AG09319 (cell line): ENCODE measurements around the gene RHBG.
"Not testable (repeated sequence)": the region's sequence is repeated elsewhere in the genome, so short reads cannot be mapped to it uniquely, and the experiment has no call there.

Experiments
- DNase-seq: peaks from one replicate; pipeline ENCODE4 v3.0.0-alpha.2; 2010; ENCODE audit warnings: low read depth; ENCODE audit errors: extremely low read depth
- TF ChIP-seq, protein P1 (sequence below): IDR thresholded peaks from 2 replicates; pipeline ENCODE4 v1.5.1; 2011; ENCODE audit warnings: low read depth, mild to moderate bottlenecking, inconsistent platforms, low read length, moderate library complexity

RHBG gene, protein sequence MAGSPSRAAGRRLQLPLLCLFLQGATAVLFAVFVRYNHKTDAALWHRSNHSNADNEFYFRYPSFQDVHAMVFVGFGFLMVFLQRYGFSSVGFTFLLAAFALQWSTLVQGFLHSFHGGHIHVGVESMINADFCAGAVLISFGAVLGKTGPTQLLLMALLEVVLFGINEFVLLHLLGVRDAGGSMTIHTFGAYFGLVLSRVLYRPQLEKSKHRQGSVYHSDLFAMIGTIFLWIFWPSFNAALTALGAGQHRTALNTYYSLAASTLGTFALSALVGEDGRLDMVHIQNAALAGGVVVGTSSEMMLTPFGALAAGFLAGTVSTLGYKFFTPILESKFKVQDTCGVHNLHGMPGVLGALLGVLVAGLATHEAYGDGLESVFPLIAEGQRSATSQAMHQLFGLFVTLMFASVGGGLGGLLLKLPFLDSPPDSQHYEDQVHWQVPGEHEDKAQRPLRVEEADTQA

DNA sequence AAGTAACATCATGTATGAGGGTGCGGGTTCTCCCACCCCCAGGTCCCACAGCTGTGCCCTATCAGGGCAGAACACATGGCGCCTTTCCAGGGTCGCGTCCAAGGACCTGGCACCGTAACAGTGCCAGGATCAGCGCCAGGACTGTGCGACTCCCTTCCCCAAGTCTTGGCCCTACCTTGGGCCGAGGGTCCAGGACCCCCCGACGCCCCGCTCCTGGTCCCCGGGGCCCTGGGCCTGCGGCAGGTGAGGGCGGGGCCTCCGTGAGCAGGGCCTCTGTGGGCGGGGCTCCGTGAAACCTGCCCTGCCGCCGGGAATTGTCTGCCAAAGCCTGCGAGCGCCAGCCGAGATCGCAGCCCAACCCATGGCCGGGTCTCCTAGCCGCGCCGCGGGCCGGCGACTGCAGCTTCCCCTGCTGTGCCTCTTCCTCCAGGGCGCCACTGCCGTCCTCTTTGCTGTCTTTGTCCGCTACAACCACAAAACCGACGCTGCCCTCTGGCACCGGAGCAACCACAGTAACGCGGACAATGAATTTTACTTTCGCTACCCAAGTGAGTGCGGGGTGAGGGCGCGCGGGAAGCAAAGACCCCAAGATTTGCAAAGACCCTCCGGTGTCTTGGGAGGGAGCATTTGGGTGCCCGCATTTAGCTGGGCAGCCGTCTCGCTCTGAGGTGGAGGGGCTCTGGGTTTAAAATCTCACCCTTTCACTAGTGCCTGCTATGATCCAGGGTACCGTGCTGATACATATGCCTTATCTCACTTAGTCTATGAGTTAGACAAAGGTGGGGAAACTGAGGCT is at the start of gene RHBG:
Gene RHBG (plus strand): TSS at position 323 of the 796 bp plus-strand sequence. CDS start 39 bp downstream, at position 362.
- no peak for DNase-seq
- TF ChIP-seq, protein P1, sequence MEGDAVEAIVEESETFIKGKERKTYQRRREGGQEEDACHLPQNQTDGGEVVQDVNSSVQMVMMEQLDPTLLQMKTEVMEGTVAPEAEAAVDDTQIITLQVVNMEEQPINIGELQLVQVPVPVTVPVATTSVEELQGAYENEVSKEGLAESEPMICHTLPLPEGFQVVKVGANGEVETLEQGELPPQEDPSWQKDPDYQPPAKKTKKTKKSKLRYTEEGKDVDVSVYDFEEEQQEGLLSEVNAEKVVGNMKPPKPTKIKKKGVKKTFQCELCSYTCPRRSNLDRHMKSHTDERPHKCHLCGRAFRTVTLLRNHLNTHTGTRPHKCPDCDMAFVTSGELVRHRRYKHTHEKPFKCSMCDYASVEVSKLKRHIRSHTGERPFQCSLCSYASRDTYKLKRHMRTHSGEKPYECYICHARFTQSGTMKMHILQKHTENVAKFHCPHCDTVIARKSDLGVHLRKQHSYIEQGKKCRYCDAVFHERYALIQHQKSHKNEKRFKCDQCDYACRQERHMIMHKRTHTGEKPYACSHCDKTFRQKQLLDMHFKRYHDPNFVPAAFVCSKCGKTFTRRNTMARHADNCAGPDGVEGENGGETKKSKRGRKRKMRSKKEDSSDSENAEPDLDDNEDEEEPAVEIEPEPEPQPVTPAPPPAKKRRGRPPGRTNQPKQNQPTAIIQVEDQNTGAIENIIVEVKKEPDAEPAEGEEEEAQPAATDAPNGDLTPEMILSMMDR, result no peak

DNA sequence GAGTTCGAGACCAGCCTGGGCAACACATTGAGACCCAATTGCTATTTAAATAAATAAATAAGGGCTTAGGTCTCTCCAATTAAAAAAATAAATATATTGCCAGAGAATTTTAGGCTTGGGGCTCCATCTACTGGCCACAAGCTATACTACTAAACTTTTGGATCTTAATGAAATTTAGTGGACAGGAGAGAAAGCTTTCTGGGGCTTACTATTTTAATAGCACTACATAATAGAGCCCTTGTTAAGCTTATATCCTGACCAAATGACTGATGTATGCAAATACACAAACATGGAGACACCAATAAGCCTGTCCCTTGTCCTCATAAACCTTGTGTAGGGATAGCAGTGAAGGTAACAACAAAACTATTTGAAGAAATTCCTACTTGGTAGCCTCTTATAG is 49.3 kb upstream of the RHBG start:
- TF ChIP-seq, protein P1, result peak; percentile 59

DNA sequence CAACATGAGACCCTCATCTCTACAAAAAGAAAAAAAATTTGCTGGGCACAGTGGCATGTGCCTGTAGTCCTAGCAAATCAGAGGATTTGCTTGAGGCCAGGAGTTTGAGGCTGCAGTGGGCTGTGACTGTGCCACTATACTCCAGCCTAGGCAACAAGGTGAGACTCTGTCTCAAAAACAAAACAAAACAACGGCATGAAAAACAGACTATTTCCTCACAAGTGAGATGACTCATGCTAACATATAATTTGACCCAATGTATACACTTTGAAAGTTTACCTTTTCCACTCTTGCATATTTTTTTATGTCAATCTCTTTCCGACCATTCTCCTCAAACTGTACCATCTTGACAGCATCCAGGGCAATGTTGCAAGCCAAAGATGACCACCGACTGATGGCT is 48.5 kb upstream of the RHBG start:
- no peak for DNase-seq
- TF ChIP-seq, protein P1, result no peak

More for the DNA sequence above, 49.3 kb upstream of the RHBG start:
- DNase-seq, result no peak

DNA sequence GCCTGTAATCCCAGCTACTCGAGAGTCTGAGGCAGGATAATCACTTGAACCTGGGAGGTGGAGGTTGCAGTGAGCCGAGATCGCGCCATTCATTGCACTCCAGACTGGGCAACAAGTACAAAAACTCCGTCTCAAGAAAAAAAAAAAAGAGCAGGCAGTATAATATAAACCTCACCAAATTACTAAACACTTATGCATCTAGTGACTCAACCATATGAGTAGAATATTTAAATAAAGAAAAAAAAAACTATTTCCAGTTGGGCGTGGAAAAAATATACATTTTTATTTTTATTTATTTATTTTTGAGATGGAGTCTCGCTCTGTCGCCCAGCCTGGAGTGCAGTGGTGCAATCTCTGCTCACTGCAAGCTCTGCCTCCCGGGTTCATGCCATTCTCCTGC is 45.8 kb upstream of the RHBG start:
- DNase-seq, result not testable (repeated sequence)

DNA sequence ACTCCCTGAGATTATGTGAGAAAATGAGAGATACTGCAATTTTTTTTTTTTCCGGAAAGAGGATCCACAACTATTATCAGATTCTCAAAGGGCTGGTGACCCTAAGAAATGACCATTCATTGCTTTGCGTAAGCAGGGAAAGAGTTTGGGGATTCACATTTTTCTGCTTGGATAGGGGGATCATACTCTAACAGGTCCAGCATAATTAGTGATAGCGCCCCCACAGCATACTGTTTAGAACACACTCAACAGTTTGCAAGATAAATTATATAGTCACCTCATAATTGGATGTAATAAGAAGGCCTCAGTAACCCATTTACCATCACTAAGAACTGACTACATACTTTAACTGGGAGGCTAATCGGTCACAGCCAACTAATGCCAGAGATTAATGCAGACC is 32.8 kb upstream of the RHBG start:
- no peak for DNase-seq
- TF ChIP-seq, protein P1, result no peak

DNA sequence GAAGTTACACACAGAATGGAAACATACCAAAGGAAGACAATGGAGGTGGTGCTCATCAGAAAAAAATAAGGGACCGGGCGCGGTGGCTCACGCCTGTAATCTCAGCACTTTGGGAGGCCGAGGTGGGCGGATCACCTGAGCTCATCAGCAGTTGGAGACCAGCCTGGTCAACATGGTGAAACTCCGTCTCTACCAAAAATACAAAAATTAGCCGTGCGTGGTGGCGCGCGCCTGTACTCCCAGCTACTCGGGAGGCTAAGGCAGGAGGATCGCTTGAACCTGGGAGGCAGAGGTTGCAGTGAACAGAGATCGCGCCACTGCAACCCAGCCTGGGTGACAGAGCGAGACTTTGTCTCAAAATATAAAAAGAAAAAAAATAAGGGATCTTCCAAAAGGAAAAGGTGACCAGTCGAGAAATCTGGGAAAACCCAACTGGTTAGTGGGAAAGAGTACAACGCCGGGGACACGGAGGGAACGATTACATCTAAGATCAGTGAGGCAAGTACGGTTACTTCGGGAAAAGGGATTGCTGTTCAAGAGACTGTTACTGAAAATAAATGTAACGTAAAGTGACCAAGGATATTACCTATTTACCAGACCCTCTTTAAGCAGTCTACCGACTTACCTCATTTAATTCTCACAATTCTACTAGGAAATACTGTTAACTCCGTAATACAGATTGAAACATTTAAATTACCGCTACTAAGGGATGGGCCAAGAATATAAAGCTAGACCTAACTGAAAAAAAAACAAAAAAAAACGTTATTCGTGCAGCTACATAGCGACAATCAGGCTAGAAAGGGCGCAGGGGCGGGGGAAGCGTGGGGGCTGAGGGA is 31.7 kb upstream of the RHBG start:
- TF ChIP-seq, protein P1, result no peak
- DNase-seq, result no peak

DNA sequence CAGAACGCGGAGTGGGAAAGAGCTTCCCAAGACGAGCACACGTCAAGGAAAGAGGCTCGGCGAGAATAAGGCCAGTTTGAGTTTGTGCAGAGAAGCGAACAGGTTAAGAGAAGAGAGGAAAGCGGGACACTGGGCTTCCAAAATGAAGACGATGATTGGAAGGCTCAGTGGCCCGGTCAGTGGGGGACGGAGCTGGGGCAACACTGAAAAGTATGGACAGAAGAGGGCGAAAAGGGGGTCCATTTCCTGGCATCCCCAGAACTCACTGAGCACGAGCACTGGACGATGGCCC is 31.2 kb upstream of the RHBG start:
- DNase-seq, result no peak
- TF ChIP-seq, protein P1, result peak; percentile 5
